ENCODE measurements around the gene ATP6V0E2.

GRCh38 chr7:149844445-149844844, 29.3 kb upstream of the ATP6V0E2 start:
- TF ChIP-seq CTCF (IDR thresholded peaks at IDR 0.05) (no peak), POLR2A (IDR thresholded peaks at IDR 0.05) (no peak)

Measured in body of pancreas (tissue), 4 donors.